Vagina (tissue), 2 donors: ENCODE measurements around the gene RALA.

ENCODE experiments used
- POLR2A ChIP-seq, 2 donors: fragments of 450-650 bp; IDR thresholded peaks; one replicate each; pipeline ENCODE4 v1.6.1; 2017; ENCODE audit warnings: antibody characterized with exemption in 2 of 2, mild to moderate bottlenecking in 2 of 2, moderate library complexity in 2 of 2
- POLR2AphosphoS5 ChIP-seq, 2 donors: sonication (generic); formaldehyde crosslinking; IDR thresholded peaks; one replicate each; pipeline ENCODE4 v1.9.0; 2017; ENCODE audit warnings: antibody characterized with exemption in 2 of 2, mild to moderate bottlenecking in 2 of 2, low read depth in 1 of 2; ENCODE audit not compliant: insufficient read depth in 1 of 2
- TF ChIP-seq, protein P1 (sequence below), 3 experiments: fragments of 450-650 bp in 2 of 3; fragments of 200-600 bp in 1 of 3; sonication (generic) in 1 of 3; IDR thresholded peaks; one replicate each; pipeline ENCODE4 v1.5.1; 2017 to 2019; ENCODE audit warnings: antibody characterized with exemption in 3 of 3, mild to moderate bottlenecking in 2 of 3, moderate library complexity in 2 of 3

DNA sequence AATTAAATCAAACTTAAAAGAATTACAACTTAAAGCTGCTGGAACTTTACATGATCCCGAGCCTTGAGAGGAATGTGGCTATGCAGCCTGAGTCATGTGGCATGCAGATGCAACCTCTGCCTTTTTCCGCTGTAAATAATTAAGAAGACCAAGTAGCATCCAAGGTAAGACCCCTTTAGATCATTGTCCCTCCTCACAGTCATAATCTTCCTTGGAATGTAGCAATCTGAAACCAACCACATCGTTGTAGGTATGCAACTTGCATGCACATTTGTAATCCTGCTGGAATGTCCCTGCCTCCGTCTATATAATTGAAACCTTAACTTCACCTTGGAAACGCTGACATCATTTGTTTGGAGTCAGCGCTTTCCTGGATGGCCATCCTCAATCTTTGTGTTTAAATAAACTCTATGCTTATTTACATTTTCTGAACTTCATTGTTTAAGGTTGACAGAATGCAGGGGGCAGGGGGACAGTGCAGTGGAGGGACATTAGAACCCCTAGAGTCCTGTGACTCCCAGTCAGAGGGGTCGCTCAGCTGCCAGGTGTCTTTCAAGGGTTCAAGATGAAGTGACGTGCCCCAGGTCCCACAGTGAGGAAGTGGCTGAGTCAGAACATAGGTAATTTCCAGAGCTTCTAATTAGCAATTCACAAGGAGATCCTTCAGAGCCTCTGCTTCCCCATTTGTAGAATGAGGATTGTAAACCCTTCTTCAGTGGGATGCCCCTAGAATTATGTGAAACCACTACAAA, 110.7 kb downstream of the RALA start:
- TF ChIP-seq POLR2A (IDR thresholded peaks at IDR 0.05) = no peak
- no peak for TF ChIP-seq POLR2AphosphoS5 (IDR thresholded peaks at IDR 0.05; ENCODE audit: insufficient read depth in 1 of 2, low read depth in 1 of 2)
- TF ChIP-seq, protein P1, sequence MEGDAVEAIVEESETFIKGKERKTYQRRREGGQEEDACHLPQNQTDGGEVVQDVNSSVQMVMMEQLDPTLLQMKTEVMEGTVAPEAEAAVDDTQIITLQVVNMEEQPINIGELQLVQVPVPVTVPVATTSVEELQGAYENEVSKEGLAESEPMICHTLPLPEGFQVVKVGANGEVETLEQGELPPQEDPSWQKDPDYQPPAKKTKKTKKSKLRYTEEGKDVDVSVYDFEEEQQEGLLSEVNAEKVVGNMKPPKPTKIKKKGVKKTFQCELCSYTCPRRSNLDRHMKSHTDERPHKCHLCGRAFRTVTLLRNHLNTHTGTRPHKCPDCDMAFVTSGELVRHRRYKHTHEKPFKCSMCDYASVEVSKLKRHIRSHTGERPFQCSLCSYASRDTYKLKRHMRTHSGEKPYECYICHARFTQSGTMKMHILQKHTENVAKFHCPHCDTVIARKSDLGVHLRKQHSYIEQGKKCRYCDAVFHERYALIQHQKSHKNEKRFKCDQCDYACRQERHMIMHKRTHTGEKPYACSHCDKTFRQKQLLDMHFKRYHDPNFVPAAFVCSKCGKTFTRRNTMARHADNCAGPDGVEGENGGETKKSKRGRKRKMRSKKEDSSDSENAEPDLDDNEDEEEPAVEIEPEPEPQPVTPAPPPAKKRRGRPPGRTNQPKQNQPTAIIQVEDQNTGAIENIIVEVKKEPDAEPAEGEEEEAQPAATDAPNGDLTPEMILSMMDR (IDR thresholded peaks at IDR 0.05) = no peak
